Endothelial cell of umbilical vein (primary cell): ENCODE results near the gene CBX2. TPM values are rescaled to one million over a fixed set of nuclear protein-coding genes. Genes with fewer than 3 reads are reported as not detected.

Experiments
- BruUV-seq: library from RNA; stranded (reverse); fragments of 400-500 nt; replicated peaks from 2 replicates; lab custom pipeline; 2021; lab: Mats Ljungman, UMichigan
- CTCF ChIA-PET: fragments of 300-600, 350-600 bp; sonication (Branson Sonifier 250); formaldehyde crosslinking; loops from one replicate; lab custom pipeline; 2021; ENCODE audit warnings: antibody characterized with exemption, inconsistent platforms; lab: Charles Lee
- POLR2A ChIA-PET: fragments of 300-600, 350-600 bp; sonication (Branson Sonifier 250); formaldehyde crosslinking; loops from one replicate; lab custom pipeline; 2021; ENCODE audit warnings: antibody characterized with exemption, inconsistent platforms; lab: Charles Lee
- DNase-seq: peaks from one replicate; pipeline ENCODE4 v3.0.0-alpha.2; 2011; ENCODE audit warnings: low read depth, low spot score
- FAIRE-seq: peaks from 2 replicates; lab custom pipeline; 2011; peaks lifted over from hg19 to GRCh38; lab: Jason Lieb, UNC
- H2AFZ ChIP-seq: 2 replicates; pipeline ENCODE4 v1.6.0; 2012; ENCODE audit warnings: low read depth, low read length, control low read depth, inconsistent platforms
- H3K27ac ChIP-seq: 2 replicates; pipeline ENCODE4 v1.5.1; 2011; ENCODE audit warnings: low read depth, mild to moderate bottlenecking, control low read depth, low read length, moderate library complexity; ENCODE audit not compliant: insufficient read depth
- H3K27me3 ChIP-seq, 2 experiments: 2 replicates each; pipeline versions ENCODE4 v1.6.0 to v1.6.1; 2011; ENCODE audit warnings: low read length in 2 of 2, mixed read lengths in 1 of 2; ENCODE audit not compliant: control insufficient read depth in 2 of 2, insufficient read depth in 2 of 2
- H3K36me3 ChIP-seq, 2 experiments: 2 replicates in 1 of 2; 3 replicates in 1 of 2; pipeline ENCODE4 v1.5.1; 2011; ENCODE audit warnings: low read length in 2 of 2, mild to moderate bottlenecking in 1 of 2, moderate library complexity in 1 of 2; ENCODE audit not compliant: control insufficient read depth in 2 of 2, insufficient read depth in 2 of 2; ENCODE audit errors: extremely low read depth in 1 of 2
- H3K4me1 ChIP-seq: 3 replicates; pipeline ENCODE4 v1.5.1; 2011; ENCODE audit warnings: mild to moderate bottlenecking, low read length; ENCODE audit not compliant: control insufficient read depth, insufficient read depth; ENCODE audit errors: extremely low read depth
- H3K4me2 ChIP-seq: 2 replicates; pipeline ENCODE4 v1.6.1; 2011; ENCODE audit warnings: low read length, control low read depth, mixed read lengths; ENCODE audit not compliant: insufficient read depth
- H3K4me3 ChIP-seq, 3 experiments: fragments of 200-600 bp in 1 of 3; sonication (generic), shearing (Covaris generic) in 1 of 3; replicated peaks in 1 of 3; 2 replicates each; pipeline ENCODE4 v1.5.1; 2011 to 2016; ENCODE audit warnings: control low read depth in 3 of 3, low read length in 3 of 3, mild to moderate bottlenecking in 2 of 3, inconsistent platforms in 1 of 3, low read depth in 1 of 3, moderate library complexity in 1 of 3; ENCODE audit not compliant: insufficient read depth in 1 of 3
- H3K79me2 ChIP-seq: 2 replicates; pipeline ENCODE4 v1.6.0; 2012; ENCODE audit warnings: low read length, inconsistent platforms; ENCODE audit not compliant: control insufficient read depth, insufficient read depth
- H3K9ac ChIP-seq: replicated peaks from 2 replicates; pipeline ENCODE3; 2011; ENCODE audit warnings: low read length, control low read depth; ENCODE audit not compliant: insufficient read depth; ENCODE audit errors: extremely low read depth
- H3K9me1 ChIP-seq: replicated peaks from 3 replicates; pipeline ENCODE4 v1.6.0; 2011; ENCODE audit warnings: mild to moderate bottlenecking, low read length; ENCODE audit not compliant: control insufficient read depth, insufficient read depth; ENCODE audit errors: extremely low read depth
- H3K9me3 ChIP-seq: replicated peaks from 2 replicates; pipeline ENCODE4 v1.5.1; 2012; ENCODE audit warnings: low read length, inconsistent platforms; ENCODE audit not compliant: control insufficient read depth, insufficient read depth
- H4K20me1 ChIP-seq: replicated peaks from 2 replicates; pipeline ENCODE3; 2011; ENCODE audit warnings: mild to moderate bottlenecking, low read length; ENCODE audit not compliant: control insufficient read depth, insufficient read depth; ENCODE audit errors: extremely low read depth
- CTCF ChIP-seq, 2 donors: IDR thresholded peaks; 1 replicate in 1 of 2; 2 replicates in 1 of 2; pipeline ENCODE4 v1.5.1; 2011; ENCODE audit warnings: low read length in 2 of 2, mild to moderate bottlenecking in 2 of 2, moderate library complexity in 2 of 2, control low read depth in 1 of 2, inconsistent platforms in 1 of 2, low read depth in 1 of 2; ENCODE audit not compliant: insufficient read depth in 1 of 2; ENCODE audit errors: extremely low read depth in 1 of 2
- EZH2 ChIP-seq: IDR thresholded peaks from 2 replicates; pipeline ENCODE4 v1.6.1; 2012; ENCODE audit warnings: borderline replicate concordance, low read depth, mild to moderate bottlenecking, moderate library complexity, low read length, inconsistent platforms; ENCODE audit not compliant: severe bottlenecking
- FOS ChIP-seq: IDR thresholded peaks from 2 replicates; pipeline ENCODE4 v1.6.1; 2011; ENCODE audit warnings: mild to moderate bottlenecking, low read length, moderate library complexity, borderline replicate concordance; ENCODE audit not compliant: insufficient read depth
- GATA2 ChIP-seq: IDR thresholded peaks from 2 replicates; pipeline ENCODE4 v1.7.0; 2011; ENCODE audit warnings: low read depth, mild to moderate bottlenecking, moderate library complexity, mixed read lengths, low read length; ENCODE audit not compliant: insufficient read length, insufficient read depth
- JUN ChIP-seq: IDR thresholded peaks from 2 replicates; pipeline ENCODE4 v1.6.1; 2011; ENCODE audit warnings: borderline replicate concordance, low read depth; ENCODE audit not compliant: insufficient read length, insufficient read depth
- MAX ChIP-seq: IDR thresholded peaks from 2 replicates; pipeline ENCODE4 v1.6.1; 2011; ENCODE audit not compliant: insufficient read depth, insufficient read length
- MYC ChIP-seq: IDR thresholded peaks from one replicate; pipeline ENCODE4 v1.6.1; 2011; ENCODE audit warnings: mild to moderate bottlenecking, low read depth, low read length
- POLR2AphosphoS5 ChIP-seq: IDR thresholded peaks from 2 replicates; pipeline ENCODE4 v1.6.1; 2012; ENCODE audit warnings: low read depth, mild to moderate bottlenecking, control low read depth, low read length, moderate library complexity; ENCODE audit not compliant: insufficient read depth
- dilution Hi-C: fragments of 300-500 bp; cut with MboI; formaldehyde crosslinking; loops from one replicate; pipeline ENCODE4 v1.15.0; 2019; ENCODE audit warnings: low sequenced_read_pairs; ENCODE audit not compliant: extremely low pct_ligation_motif_present
- intact Hi-C: fragments of 100-400 bp; cut with micrococcal nuclease; formaldehyde crosslinking; loops from one replicate; pipeline ENCODE4 v1.10.0; 2022
- polyA plus RNA-seq, 4 experiments: library from polyadenylated mRNA; depleted of rRNA in 3 of 4; stranded (reverse) in 3 of 4; unstranded in 1 of 4; fragments of >200 nt; gene quantifications; 2 replicates each; pipeline versions ENCODE4 v1.2.1 to v1.2.3, GENCODE V29; 2011 to 2012; ENCODE audit warnings: missing spikeins in 1 of 4
- total RNA-seq: library from RNA; stranded (reverse); gene quantifications from 2 replicates; pipeline ENCODE4 v1.2.3, GENCODE V29; 2021

The CBX2 gene
- total and polyA plus RNA-seq, 2 donors (not counting 3 experiments of a cell fraction or from before 2014, with no cell fraction given): 10.5 to 20.0 TPM

GRCh38 chr17:79737922-79738578, 39.9 kb upstream of the CBX2 start:
- ChIA-PET POLR2A (no interaction called here), CTCF (interaction anchor here (0.8 kb wide), 1 partner anchor 85 kb away, joined by 3 read pairs; no protein-coding TSS in a partner anchor)
- Histone ChIP-seq H3K27me3 (peaks cover 8 to 19% of the 10 kb centered on the region in 2 experiments), H3K36me3 (no peaks in the 10 kb centered on the region), H3K27ac (no peak overlapping the region), H3K9me1 (no peaks in the 10 kb centered on the region), H3K9me3 (no peaks in the 10 kb centered on the region), H3K4me1 (peaks cover 3% of the 10 kb centered on the region), H3K4me3 (no peak overlapping the region), H3K4me2 (no peak overlapping the region), H3K79me2 (no peaks in the 10 kb centered on the region), H4K20me1 (no peaks in the 10 kb centered on the region), H3K9ac (no peak overlapping the region), H2AFZ (no peak overlapping the region)
- no peak for DNase-seq
- BruUV-seq: no TSS peak
- no peak for FAIRE-seq
- TF ChIP-seq EZH2: no peak
- no peak for TF ChIP-seq MYC
- TF ChIP-seq CTCF (IDR thresholded peaks at IDR 0.05; ENCODE audit: extremely low read depth in 1 of 2, insufficient read depth in 1 of 2, low read depth in 1 of 2, low read length in 2 of 2): no peak
- TF ChIP-seq GATA2: no peak
- no peak for TF ChIP-seq MAX
- TF ChIP-seq JUN: no peak
- TF ChIP-seq POLR2AphosphoS5: no peak
- TF ChIP-seq FOS: no peak
- dilution Hi-C loops: no loop called here
- intact Hi-C loops: no loop called here
